Hepatocyte (in vitro differentiated cells): ENCODE results near the gene SEPTIN11. TPM values are rescaled to one million over a fixed set of nuclear protein-coding genes. Genes with fewer than 3 reads are reported as not detected.

Source experiments
- DNase-seq: peaks from one replicate; pipeline ENCODE4 v3.0.0-alpha.2; 2016; ENCODE audit warnings: low spot score
- H2AFZ ChIP-seq: fragments of 200-600 bp; sonication (generic); 2 replicates; pipeline ENCODE4 v1.6.0; 2016; ENCODE audit warnings: antibody characterized with exemption, mild to moderate bottlenecking
- H3K27ac ChIP-seq: fragments of 200-600 bp; sonication (generic); 2 replicates; pipeline ENCODE4 v1.5.1; 2016; ENCODE audit warnings: mild to moderate bottlenecking
- H3K27me3 ChIP-seq: fragments of 200-600 bp; sonication (generic); 2 replicates; pipeline ENCODE4 v1.6.1; 2016
- H3K36me3 ChIP-seq: fragments of 200-600 bp; sonication (generic); replicated peaks from 2 replicates; pipeline ENCODE4 v1.5.1; 2016; ENCODE audit warnings: low read depth; ENCODE audit not compliant: insufficient read depth
- H3K4me1 ChIP-seq: fragments of 200-600 bp; sonication (generic); 2 replicates; pipeline ENCODE4 v1.5.1; 2016; ENCODE audit warnings: mild to moderate bottlenecking, moderate library complexity; ENCODE audit not compliant: insufficient read depth
- H3K4me2 ChIP-seq: fragments of 200-600 bp; sonication (generic); 2 replicates; pipeline ENCODE4 v1.6.0; 2016
- H3K4me3 ChIP-seq: fragments of 200-600 bp; sonication (generic); 2 replicates; pipeline ENCODE4 v1.5.1; 2016; ENCODE audit warnings: mild to moderate bottlenecking
- H3K79me2 ChIP-seq: fragments of 200-600 bp; sonication (generic); 2 replicates; pipeline ENCODE4 v1.6.0; 2017; ENCODE audit warnings: mild to moderate bottlenecking
- H3K9me2 ChIP-seq: fragments of 200-600 bp; sonication (generic); replicated peaks from 2 replicates; pipeline ENCODE4 v1.6.0; 2017; ENCODE audit warnings: mild to moderate bottlenecking; ENCODE audit not compliant: insufficient read depth
- H3K9me3 ChIP-seq: fragments of 200-600 bp; sonication (generic); 2 replicates; pipeline ENCODE4 v1.5.1; 2016; ENCODE audit warnings: low read depth, mild to moderate bottlenecking
- H4K20me1 ChIP-seq: fragments of 200-600 bp; sonication (generic); 2 replicates; pipeline ENCODE4 v1.6.0; 2016; ENCODE audit warnings: mild to moderate bottlenecking; ENCODE audit not compliant: insufficient read depth, poor library complexity, severe bottlenecking
- CTCF ChIP-seq: fragments of 200-600 bp; sonication (generic); IDR thresholded peaks from 2 replicates; pipeline ENCODE4 v1.5.1; 2016; ENCODE audit warnings: antibody characterized with exemption, mild to moderate bottlenecking; ENCODE audit not compliant: poor library complexity
- EZH2 ChIP-seq: fragments of 200-600 bp; sonication (generic); IDR thresholded peaks from 2 replicates; pipeline ENCODE4 v1.6.1; 2016; ENCODE audit warnings: antibody characterized with exemption, mild to moderate bottlenecking, borderline replicate concordance
- EZH2phosphoT487 ChIP-seq: fragments of 200-600 bp; sonication (generic); IDR thresholded peaks from one replicate; pipeline ENCODE4 v1.6.1; 2018; ENCODE audit warnings: antibody characterized with exemption, mild to moderate bottlenecking, low read depth, moderate library complexity; ENCODE audit not compliant: unreplicated experiment, severe bottlenecking
- WGBS: methylation state at CpG from one replicate; pipeline ENCODE4 v1.1.6; 2016; ENCODE audit warnings: low lambda C conversion rate; ENCODE audit errors: missing lambda C conversion rate; 5-methylcytosine and 5-hydroxymethylcytosine counted together
- polyA plus RNA-seq: library from polyadenylated mRNA; unstranded; fragments of >200 nt; fragmentation: Nextera tagmentation; extraction: Ambion mirVana; gene quantifications from 2 replicates; pipeline ENCODE4 v1.2.1, GENCODE V29; 2016
- total RNA-seq: library from RNA; depleted of rRNA; stranded (reverse); fragments of >200 nt; gene quantifications from 2 replicates; pipeline ENCODE4 v1.2.3, GENCODE V29; 2014

SEPTIN11 gene
- total and polyA plus RNA-seq, 2 experiments from 2014 or later, result 68.3 to 146 TPM

GRCh38 chr4:76995776-76996175 is 46.2 kb downstream of the SEPTIN11 start:
- Histone ChIP-seq H3K4me1 (no peaks in the 10 kb centered on the region), H3K36me3 (no peaks in the 10 kb centered on the region), H3K9me3 (no peaks in the 10 kb centered on the region), H2AFZ (no peak overlapping the region), H3K27me3 (no peaks in the 10 kb centered on the region), H3K4me2 (no peak overlapping the region), H4K20me1 (no peaks in the 10 kb centered on the region), H3K27ac (no peak overlapping the region), H3K4me3 (no peak overlapping the region), H3K79me2 (peaks cover 73% of the 10 kb centered on the region), H3K9me2 (no peaks in the 10 kb centered on the region)
- WGBS, result 94% methylated on average over 1 of the region's 1 CpG
- TF ChIP-seq CTCF (no peak), EZH2phosphoT487 (no peak), EZH2 (no peak)
- DNase-seq, result no peak

- TF ChIP-seq CTCF (no peak), EZH2 (no peak), EZH2phosphoT487 (no peak)
- Histone ChIP-seq H2AFZ (no peak overlapping the region), H3K4me2 (no peak overlapping the region), H3K4me3 (no peak overlapping the region), H3K4me1 (peaks cover under 1% of the 10 kb centered on the region), H3K9me2 (no peaks in the 10 kb centered on the region), H3K9me3 (no peaks in the 10 kb centered on the region), H3K79me2 (peaks cover 69% of the 10 kb centered on the region), H3K27me3 (no peaks in the 10 kb centered on the region), H3K27ac (no peak overlapping the region), H3K36me3 (no peaks in the 10 kb centered on the region), H4K20me1 (no peaks in the 10 kb centered on the region)
- 92% methylated on average over 2 of the region's 2 CpGs for WGBS
- no peak for DNase-seq
These were observed 46.9 kb downstream of the SEPTIN11 start for GRCh38 chr4:76996445-76996844.

- H3K36me3 ChIP-seq, result no peaks in the 10 kb centered on the region
- no peak overlapping the region for H2AFZ ChIP-seq
- no peak for TF ChIP-seq EZH2phosphoT487
- no peak for TF ChIP-seq CTCF
- TF ChIP-seq EZH2, result no peak
- no peak overlapping the region for H3K4me3 ChIP-seq
- no peak for DNase-seq
- H3K9me2 ChIP-seq, result no peaks in the 10 kb centered on the region
- WGBS, result 97% methylated on average over 1 of the region's 1 CpG
- no peaks in the 10 kb centered on the region for H4K20me1 ChIP-seq
- no peaks in the 10 kb centered on the region for H3K27me3 ChIP-seq
- H3K4me2 ChIP-seq, result no peak overlapping the region
- no peaks in the 10 kb centered on the region for H3K9me3 ChIP-seq
- no peak overlapping the region for H3K27ac ChIP-seq
- H3K79me2 ChIP-seq, result peaks cover 63% of the 10 kb centered on the region
- H3K4me1 ChIP-seq, result peaks cover 7% of the 10 kb centered on the region
These were observed 47.5 kb downstream of the SEPTIN11 start for GRCh38 chr4:76997077-76997476.

- Histone ChIP-seq H3K9me2 (no peaks in the 10 kb centered on the region), H3K4me3 (no peak overlapping the region), H3K27ac (no peak overlapping the region), H3K27me3 (no peaks in the 10 kb centered on the region), H3K79me2 (peaks cover 58% of the 10 kb centered on the region), H4K20me1 (no peaks in the 10 kb centered on the region), H3K36me3 (no peaks in the 10 kb centered on the region), H3K4me1 (peaks cover 11% of the 10 kb centered on the region), H3K9me3 (no peaks in the 10 kb centered on the region), H3K4me2 (no peak overlapping the region), H2AFZ (no peak overlapping the region)
- no peak for TF ChIP-seq CTCF
- no peak for TF ChIP-seq EZH2
- no peak for TF ChIP-seq EZH2phosphoT487
- WGBS, result 93% methylated on average over 5 of the region's 5 CpGs
- no peak for DNase-seq
These were observed 48.0 kb downstream of the SEPTIN11 start for GRCh38 chr4:76997532-76997931.
